AG04449 (cell line): ENCODE data around the gene LRRC61.

Source experiments
- CTCF ChIA-PET: fragments of 350-600 bp; formaldehyde crosslinking; extraction: SDS; loops from one replicate; lab custom pipeline; 2021; ENCODE audit warnings: antibody characterized with exemption; lab: Yijun Ruan, JAX
- POLR2A ChIA-PET: fragments of 400-600, 350-600 bp; formaldehyde crosslinking; extraction: SDS; loops from one replicate; lab custom pipeline; 2020; ENCODE audit warnings: antibody characterized with exemption, inconsistent platforms; lab: Yijun Ruan, JAX
- DNase-seq: peaks from one replicate; pipeline ENCODE4 v3.0.0-alpha.2; 2010; ENCODE audit warnings: low read depth, low spot score
- H3K4me3 ChIP-seq: 2 replicates; pipeline ENCODE4 v1.5.1; 2011; ENCODE audit warnings: low read depth, mild to moderate bottlenecking, control low read depth, low read length
- TF ChIP-seq, protein P1 (sequence below): IDR thresholded peaks from one replicate; pipeline ENCODE4 v1.5.1; 2011; ENCODE audit warnings: mild to moderate bottlenecking, moderate library complexity, low read length, control low read depth, inconsistent platforms; ENCODE audit not compliant: insufficient read depth; ENCODE audit errors: missing control alignments

Gene LRRC61

DNA sequence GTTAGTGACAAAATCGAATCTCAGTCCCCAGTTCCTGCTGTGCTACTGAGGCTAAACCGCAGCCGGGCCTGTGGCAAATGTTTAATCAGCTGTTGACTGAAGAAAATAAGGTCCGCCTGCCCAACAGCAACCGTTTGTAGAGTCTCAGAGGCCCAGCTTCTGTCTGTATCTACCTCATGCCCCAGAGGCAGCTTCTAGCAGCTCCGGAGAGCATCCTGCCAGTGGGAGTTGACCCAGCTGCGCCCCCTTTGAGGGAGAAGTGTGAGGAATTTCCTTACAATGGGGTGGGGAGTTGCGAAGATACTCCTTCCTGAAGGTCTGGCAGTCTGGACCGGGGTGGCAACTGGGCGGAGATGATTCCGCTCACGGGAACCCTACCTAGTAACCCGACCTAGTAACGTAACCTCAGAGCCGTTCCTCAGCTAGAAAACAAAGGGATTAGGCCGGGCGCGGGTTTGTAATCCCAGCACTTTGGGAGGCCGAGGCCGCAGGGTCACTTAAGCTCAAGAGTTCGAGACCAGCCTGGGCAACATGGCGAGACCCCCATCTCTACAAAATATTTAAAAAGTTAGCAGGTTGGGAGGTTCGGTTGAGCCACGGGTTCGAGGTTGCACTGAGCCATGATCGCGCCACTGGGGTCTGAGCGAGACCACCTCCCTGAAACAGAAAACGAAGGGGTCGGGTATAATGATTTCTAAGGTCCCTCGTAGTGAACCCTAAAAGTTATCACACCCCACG is 55.1 kb downstream of the LRRC61 start:
- POLR2A ChIA-PET, result interaction anchor here (1.5 kb wide), 1 partner anchor 9 kb away, joined by 12 read pairs; the partner anchor contains the start of gene REPIN1
- TF ChIP-seq, protein P1, sequence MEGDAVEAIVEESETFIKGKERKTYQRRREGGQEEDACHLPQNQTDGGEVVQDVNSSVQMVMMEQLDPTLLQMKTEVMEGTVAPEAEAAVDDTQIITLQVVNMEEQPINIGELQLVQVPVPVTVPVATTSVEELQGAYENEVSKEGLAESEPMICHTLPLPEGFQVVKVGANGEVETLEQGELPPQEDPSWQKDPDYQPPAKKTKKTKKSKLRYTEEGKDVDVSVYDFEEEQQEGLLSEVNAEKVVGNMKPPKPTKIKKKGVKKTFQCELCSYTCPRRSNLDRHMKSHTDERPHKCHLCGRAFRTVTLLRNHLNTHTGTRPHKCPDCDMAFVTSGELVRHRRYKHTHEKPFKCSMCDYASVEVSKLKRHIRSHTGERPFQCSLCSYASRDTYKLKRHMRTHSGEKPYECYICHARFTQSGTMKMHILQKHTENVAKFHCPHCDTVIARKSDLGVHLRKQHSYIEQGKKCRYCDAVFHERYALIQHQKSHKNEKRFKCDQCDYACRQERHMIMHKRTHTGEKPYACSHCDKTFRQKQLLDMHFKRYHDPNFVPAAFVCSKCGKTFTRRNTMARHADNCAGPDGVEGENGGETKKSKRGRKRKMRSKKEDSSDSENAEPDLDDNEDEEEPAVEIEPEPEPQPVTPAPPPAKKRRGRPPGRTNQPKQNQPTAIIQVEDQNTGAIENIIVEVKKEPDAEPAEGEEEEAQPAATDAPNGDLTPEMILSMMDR, result peak; percentile 46
- H3K4me3 ChIP-seq, result peak overlapping the region; percentile 74
- no peak for DNase-seq
- CTCF ChIA-PET, result interaction anchor here (1.0 to 1.9 kb wide), 7 partner anchors 8 to 28 kb away, joined by 3 to 15 read pairs (median 3); partner anchors contain the start of gene REPIN1

DNA sequence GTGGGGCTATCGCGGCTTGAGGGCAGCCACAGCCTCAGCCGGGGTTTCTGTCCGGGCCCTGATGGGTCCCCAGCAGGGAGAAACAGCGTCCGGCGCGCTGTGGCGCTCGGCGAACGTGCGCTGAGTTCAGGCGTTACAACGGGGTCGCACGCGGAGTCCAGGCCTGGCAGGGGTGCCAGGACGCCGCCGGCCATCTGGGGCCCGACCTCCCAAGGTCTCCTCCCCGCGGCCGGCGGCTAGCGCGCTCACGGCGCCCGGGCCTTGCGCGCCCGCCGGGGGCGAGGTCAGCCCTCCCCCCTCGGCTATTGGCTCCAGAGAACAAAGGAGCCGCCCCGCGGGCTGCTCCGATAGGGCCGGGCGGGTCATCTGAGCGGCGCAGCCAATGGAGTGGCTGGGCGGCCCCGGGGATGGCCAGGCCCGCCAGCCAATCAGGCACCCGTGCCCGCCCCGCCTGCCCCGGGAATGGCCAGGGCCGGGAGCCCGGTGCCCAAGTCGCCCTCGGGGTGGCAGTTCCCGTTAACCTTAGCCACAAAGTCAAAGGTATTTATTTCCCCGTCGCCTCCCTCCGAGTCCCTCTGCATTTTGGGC is 55.8 kb downstream of the LRRC61 start, which contains the start of gene ZNF775:
Gene ZNF775, plus strand, starts transcription at position 478 of the 588 bp plus-strand sequence. CDS start 9,141 bp downstream, outside the sequence.
- ChIA-PET CTCF (interaction anchor here (1.0 to 1.7 kb wide), 3 partner anchors 10 to 25 kb away, joined by 3 to 15 read pairs (median 3); partner anchors contain the start of gene REPIN1), POLR2A (interaction anchor here (1.5 kb wide), 1 partner anchor 10 kb away, joined by 12 read pairs; the partner anchor contains the start of gene REPIN1)
- DNase-seq, result peak; percentile 45
- peak within 1 kb of the TSS; percentile 81 for H3K4me3 ChIP-seq
- TF ChIP-seq, protein P1, result no peak

DNA sequence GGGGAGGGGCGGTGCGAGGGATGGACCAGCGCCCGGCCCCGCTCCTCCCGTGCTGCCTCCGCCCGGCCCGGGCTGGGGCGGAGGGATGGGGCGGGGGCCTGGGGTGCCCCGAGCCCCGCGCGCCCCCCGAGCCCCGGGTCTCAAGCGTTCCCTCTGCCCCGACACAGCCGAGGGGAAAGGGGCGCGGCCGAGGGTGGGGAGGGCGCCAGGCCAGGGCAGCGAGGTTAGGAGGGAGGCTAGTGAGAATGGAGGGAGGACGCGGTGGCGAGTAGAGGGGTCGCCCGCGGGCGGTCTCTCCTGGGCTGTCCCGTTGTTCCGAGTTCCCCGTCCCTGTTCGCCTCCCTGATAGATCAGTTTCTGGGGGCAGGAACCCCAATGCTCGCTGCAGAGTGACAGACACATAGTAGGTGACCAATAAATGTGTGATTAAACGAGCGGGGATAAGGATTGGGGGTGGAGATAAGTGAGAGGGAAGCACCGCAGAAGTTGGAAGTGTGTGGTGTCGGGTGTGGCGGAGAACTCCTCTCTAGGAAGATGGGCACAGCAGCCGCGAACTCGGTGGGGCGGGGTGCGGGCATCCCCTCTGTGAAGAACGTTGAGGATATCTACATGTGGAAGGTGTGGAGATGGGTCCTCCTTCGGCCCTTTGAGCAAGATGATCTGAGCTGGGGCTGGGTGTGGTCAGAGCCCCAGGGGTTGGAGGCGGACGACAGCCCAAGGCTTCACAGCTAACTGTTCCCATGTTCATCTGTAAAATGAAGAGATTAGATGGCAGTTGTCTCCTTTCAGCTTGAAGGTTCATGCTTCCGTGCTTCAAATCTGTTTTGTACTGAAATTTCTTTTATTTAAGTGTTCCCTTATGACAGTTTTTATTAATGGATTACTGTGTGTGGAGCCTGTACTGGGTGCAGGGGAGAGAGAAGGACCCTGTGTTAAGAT is 56.6 kb downstream of the LRRC61 start:
- TF ChIP-seq, protein P1, result no peak
- CTCF ChIA-PET, result interaction anchor here (1.0 to 1.9 kb wide), 2 partner anchors 25 to 42 kb away, joined by 3 to 7 read pairs; no protein-coding TSS in a partner anchor
- DNase-seq, result no peak
- peak overlapping the region; percentile 81 for H3K4me3 ChIP-seq
- POLR2A ChIA-PET, result interaction anchor here (0.9 kb wide), 1 partner anchor 25 kb away, joined by 3 read pairs; no protein-coding TSS in a partner anchor

DNA sequence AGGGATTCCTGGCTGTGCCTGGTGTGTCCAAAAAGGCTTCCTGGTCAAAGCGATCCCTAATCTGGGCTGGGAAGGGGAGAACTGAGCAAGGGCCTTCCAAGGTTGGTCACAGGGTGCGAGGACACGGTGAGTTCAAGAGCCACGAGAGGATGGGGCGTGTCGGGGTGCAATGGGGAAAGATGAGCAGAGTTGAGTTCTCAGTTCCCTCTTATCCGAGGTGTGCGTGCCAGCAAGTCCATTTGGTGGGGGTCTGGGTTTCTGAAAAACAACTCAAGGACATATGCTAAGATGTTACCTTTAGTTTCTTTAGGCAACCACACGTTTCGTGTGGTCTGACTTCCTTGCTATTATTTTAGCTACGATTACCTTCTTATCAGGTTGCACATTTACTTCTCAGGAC is 57.3 kb downstream of the LRRC61 start:
- H3K4me3 ChIP-seq, result peak overlapping the region; percentile 81
- POLR2A ChIA-PET, result interaction anchor here (0.9 kb wide), 1 partner anchor 24 kb away, joined by 3 read pairs; no protein-coding TSS in a partner anchor
- CTCF ChIA-PET, result interaction anchor here (1.0 to 1.9 kb wide), 2 partner anchors 24 to 41 kb away, joined by 3 to 7 read pairs; no protein-coding TSS in a partner anchor
- no peak for DNase-seq
- TF ChIP-seq, protein P1, result no peak

DNA sequence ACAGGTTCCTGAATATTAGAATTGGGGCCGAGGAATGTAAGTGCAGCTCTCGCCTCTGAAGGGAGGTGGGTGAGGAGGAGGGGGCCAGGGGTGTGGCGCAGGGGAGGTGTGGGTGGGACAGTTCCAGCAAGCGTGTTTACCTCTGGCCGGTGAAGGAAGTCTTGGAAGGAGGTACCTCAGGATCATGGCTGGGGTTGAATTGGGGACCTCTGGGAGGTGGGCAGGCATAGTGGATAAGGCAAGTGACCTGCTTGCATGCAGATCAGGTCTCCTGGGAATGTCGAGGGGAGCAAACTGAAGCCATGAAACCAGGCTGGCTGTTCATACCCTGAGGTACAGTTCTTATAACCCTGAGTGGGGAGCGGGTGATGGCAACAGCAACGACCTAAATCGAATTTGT is 57.9 kb downstream of the LRRC61 start:
- H3K4me3 ChIP-seq, result no peak overlapping the region
- CTCF ChIA-PET, result interaction anchor here (1.0 to 1.9 kb wide), 2 partner anchors 23 to 40 kb away, joined by 3 to 7 read pairs; no protein-coding TSS in a partner anchor

More for the DNA sequence above, 57.9 kb downstream of the LRRC61 start:
- POLR2A ChIA-PET, result no interaction called here
- TF ChIP-seq, protein P1, result no peak
- DNase-seq, result no peak
